GM12891 (cell line): Measurements from ENCODE around the gene CAMK2N2.
A peak's percentile ranks its signal among the peaks of the same experiment; 100 is the strongest.
"Not testable (repeated sequence)": the region's sequence is repeated elsewhere in the genome, so short reads cannot be mapped to it uniquely, and the experiment has no call there.

ENCODE experiments used
- DNase-seq: peaks from one replicate; pipeline ENCODE4 v3.0.0; 2011; ENCODE audit warnings: low spot score; ENCODE audit not compliant: insufficient read length
- FAIRE-seq: peaks from 2 replicates; lab custom pipeline; 2011; peaks lifted over from hg19 to GRCh38; lab: Jason Lieb, UNC
- PAX5 ChIP-seq: IDR thresholded peaks from 2 replicates; pipeline ENCODE4 v1.6.1; 2011; ENCODE audit warnings: low read length, moderate library complexity, mild to moderate bottlenecking; ENCODE audit not compliant: insufficient read depth, severe bottlenecking
- POLR2A ChIP-seq: IDR thresholded peaks from 2 replicates; pipeline ENCODE4 v1.6.1; 2011; ENCODE audit warnings: low read depth, low read length, control low read depth
- POLR2AphosphoS5 ChIP-seq: IDR thresholded peaks from 2 replicates; pipeline ENCODE4 v1.6.1; 2011; ENCODE audit warnings: low read depth, low read length, control low read depth
- POU2F2 ChIP-seq: IDR thresholded peaks from 2 replicates; pipeline ENCODE4 v1.6.1; 2011; ENCODE audit warnings: low read depth, mild to moderate bottlenecking, control low read depth, low read length, moderate library complexity
- SPI1 ChIP-seq: IDR thresholded peaks from 2 replicates; pipeline ENCODE4 v1.6.1; 2011; ENCODE audit warnings: low read depth, low read length, control low read depth
- TAF1 ChIP-seq: IDR thresholded peaks from 2 replicates; pipeline ENCODE4 v1.6.1; 2011; ENCODE audit warnings: low read depth, low read length, control low read depth

CAMK2N2 gene

DNA sequence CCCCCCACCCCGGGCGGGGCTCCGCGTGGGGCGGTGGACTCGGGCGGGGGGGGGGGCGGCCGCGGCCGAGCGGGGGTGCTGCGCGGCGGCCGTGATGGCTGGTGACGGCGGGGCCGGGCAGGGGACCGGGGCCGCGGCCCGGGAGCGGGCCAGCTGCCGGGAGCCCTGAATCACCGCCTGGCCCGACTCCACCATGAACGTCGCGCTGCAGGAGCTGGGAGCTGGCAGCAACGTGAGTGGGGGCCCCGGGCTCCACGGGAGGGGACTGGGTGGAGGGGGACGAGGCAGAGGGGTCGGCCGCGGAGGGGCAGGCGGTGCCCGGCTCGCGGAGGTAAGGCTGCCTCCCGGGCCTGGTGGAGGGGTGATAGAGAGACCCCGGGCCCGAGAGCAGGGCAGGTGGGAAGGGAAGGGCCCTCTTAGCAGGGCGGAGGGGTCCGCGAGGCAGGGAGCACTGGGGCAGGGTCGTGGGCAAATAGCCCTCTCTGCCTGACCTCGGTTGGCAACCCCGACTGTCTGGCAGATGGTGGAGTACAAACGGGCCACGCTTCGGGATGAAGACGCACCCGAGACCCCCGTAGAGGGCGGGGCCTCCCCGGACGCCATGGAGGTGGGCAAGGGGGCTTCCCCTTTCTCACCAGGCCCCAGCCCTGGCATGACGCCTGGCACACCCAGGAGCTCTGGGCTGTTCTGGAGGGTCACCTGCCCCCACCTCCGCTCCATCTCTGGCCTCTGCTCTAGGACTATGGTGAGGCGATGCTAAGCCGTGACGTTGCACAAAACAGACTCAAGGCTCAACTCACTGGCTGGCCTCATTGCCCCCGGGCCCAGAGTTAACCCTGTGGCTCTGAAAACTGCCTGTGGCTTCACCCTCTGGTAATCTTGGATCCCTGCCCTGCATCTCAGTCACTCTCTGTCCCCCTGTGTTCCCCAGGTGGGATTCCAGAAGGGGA, 14.9 kb upstream of the CAMK2N2 start, which contains the start of gene ECE2:
ECE2 (plus strand) TSS at position 62 of the 950 bp plus-strand sequence; CDS start at position 194, 132 bp downstream.
- DNase-seq (no peak), FAIRE-seq (no peak)
- TF ChIP-seq PAX5 (no peak), POU2F2 (no peak), POLR2A (no peak), SPI1 (no peak), POLR2AphosphoS5 (no peak), TAF1 (no peak)

DNA sequence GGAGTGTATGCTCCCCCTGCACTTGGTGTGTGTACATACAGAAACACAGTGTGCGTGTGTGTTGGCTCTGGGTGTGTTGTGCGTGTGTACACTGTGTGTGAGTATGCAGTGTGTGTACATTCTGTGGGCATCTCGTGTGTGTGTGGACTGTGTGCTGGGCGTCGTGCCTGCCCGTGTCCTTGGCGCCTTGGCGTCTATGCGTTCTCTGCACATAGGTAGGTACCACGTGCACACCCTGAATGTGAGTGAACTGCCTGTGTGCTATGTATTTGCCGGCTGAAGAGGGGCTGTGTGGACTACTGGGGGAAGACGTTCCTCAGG, 14.0 kb upstream of the CAMK2N2 start:
- DNase-seq: no peak

GRCh38 chr3:184272269-184272668, 10.9 kb upstream of the CAMK2N2 start:
- no peak for FAIRE-seq
- TF ChIP-seq PAX5 (no peak), SPI1 (no peak), POU2F2 (no peak), POLR2A (no peak), POLR2AphosphoS5 (no peak), TAF1 (no peak)
- DNase-seq: no peak

More for the DNA sequence above, 14.0 kb upstream of the CAMK2N2 start:
- TF ChIP-seq PAX5: no peak
- TF ChIP-seq POU2F2: no peak
- no peak for TF ChIP-seq TAF1
- TF ChIP-seq SPI1: no peak
- no peak for TF ChIP-seq POLR2A
- TF ChIP-seq POLR2AphosphoS5: no peak
- FAIRE-seq: no peak

DNA sequence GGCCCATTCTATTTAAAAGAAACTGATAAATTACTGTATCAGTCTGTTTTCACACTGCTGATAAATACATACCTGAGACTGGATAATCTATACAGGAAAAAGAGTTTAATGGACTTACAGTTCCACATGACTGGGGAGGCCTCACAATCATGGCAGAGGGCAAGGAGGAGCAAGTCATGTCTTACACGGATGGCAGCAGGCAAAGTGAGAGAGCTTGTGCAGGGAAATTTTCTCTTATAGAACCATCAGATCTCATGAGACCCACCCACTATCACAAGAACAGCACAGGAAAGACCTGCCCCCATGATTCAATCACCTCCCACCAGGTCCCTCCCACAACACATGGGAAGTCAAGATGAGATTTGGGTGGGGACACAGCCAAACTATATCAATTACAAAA, 5.9 kb upstream of the CAMK2N2 start:
- not testable (repeated sequence) for DNase-seq, FAIRE-seq

- no peak for TF ChIP-seq POU2F2
- no peak for TF ChIP-seq PAX5
- TF ChIP-seq SPI1: no peak
- no peak for TF ChIP-seq POLR2A
- no peak for TF ChIP-seq TAF1
- no peak for TF ChIP-seq POLR2AphosphoS5
- DNase-seq (no peak), FAIRE-seq (no peak)
Observed at GRCh38 chr3:184262764-184263179, 1.4 kb upstream of the CAMK2N2 start.

DNA sequence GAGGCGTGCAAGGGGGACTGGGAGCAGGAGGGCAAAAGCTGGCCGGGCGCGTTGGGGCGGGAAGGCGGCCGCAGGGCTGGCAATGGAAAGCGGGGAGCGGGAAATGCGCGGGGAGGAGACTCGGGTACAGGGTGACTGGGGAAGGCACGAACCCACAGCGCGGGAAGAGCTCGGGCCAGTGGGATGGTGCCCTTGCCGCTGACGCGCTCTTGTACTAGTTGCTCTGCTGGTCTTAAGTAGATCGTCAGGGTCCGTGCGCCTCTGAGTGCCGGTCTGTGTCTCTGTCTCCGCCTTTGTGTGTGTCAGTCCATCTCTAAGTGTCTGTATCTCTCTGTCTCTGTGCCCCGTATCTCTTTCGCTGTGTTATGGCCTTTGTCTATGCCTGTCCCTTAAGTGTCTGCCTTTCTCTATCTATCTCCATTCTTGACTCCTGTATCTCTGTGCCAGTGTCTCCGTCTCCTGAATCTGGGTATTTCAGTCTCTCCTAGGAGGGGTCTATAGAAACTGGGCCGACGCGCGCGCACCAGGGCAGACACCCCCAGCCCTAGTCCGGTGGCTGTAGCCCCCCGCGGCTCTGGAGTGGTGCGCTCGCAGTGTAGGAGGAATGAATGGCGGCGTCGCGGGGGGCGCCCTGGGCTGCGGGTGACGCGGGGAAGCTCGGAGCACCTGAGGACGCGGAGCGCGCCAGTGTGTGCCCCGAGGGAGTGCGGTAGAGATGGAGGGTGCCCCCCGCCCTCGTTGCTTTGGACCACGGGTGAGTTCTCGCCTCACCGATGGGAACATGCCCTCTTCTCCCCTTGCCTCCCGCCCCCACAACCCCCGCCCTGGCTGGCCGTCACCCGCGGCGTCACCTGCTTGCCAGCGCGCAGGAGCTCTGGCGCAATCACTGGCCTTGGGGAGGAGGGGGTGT, 756 bp upstream of the CAMK2N2 start:
- peak; percentile 58 for FAIRE-seq
- DNase-seq: peak; percentile 44
- TF ChIP-seq SPI1: no peak
- TF ChIP-seq POU2F2: no peak
- no peak for TF ChIP-seq POLR2A
- no peak for TF ChIP-seq PAX5
- TF ChIP-seq TAF1: no peak
- TF ChIP-seq POLR2AphosphoS5: no peak

- DNase-seq (no peak), FAIRE-seq (no peak)
- TF ChIP-seq POLR2A (no peak), PAX5 (no peak), SPI1 (no peak), POU2F2 (no peak), POLR2AphosphoS5 (no peak), TAF1 (no peak)
Observed at GRCh38 chr3:184260724-184261269, 556 bp downstream of the CAMK2N2 start.

- FAIRE-seq: no peak
Observed at GRCh38 chr3:184259878-184260723, 1.3 kb downstream of the CAMK2N2 start.

GRCh38 chr3:184259396-184259877, 1.9 kb downstream of the CAMK2N2 start:
- DNase-seq (no peak), FAIRE-seq (no peak)
- TF ChIP-seq POU2F2 (no peak), POLR2AphosphoS5 (no peak), PAX5 (no peak), POLR2A (no peak), TAF1 (no peak), SPI1 (no peak)

More at GRCh38 chr3:184259878-184260723, 1.3 kb downstream of the CAMK2N2 start:
- TF ChIP-seq SPI1: no peak
- no peak for TF ChIP-seq POLR2A
- TF ChIP-seq POLR2AphosphoS5: no peak
- TF ChIP-seq PAX5: no peak
- DNase-seq: peak; percentile 65
